Stimulated activated CD4-positive, alpha-beta T cell treated with anti-CD3 and anti-CD28 coated beads, Interleukin-4, amount 100 ng/mL, for 48 hours (primary cell): Measurements from ENCODE around the gene NELFB.
"Not testable (repeated sequence)": the region's sequence is repeated elsewhere in the genome, so short reads cannot be mapped to it uniquely, and the experiment has no call there.

Experiments
- DNase-seq, 2 donors: peaks; one replicate each; pipeline ENCODE4 v3.0.0-alpha.2; 2020; ENCODE audit warnings: low read depth in 2 of 2

The NELFB gene

DNA sequence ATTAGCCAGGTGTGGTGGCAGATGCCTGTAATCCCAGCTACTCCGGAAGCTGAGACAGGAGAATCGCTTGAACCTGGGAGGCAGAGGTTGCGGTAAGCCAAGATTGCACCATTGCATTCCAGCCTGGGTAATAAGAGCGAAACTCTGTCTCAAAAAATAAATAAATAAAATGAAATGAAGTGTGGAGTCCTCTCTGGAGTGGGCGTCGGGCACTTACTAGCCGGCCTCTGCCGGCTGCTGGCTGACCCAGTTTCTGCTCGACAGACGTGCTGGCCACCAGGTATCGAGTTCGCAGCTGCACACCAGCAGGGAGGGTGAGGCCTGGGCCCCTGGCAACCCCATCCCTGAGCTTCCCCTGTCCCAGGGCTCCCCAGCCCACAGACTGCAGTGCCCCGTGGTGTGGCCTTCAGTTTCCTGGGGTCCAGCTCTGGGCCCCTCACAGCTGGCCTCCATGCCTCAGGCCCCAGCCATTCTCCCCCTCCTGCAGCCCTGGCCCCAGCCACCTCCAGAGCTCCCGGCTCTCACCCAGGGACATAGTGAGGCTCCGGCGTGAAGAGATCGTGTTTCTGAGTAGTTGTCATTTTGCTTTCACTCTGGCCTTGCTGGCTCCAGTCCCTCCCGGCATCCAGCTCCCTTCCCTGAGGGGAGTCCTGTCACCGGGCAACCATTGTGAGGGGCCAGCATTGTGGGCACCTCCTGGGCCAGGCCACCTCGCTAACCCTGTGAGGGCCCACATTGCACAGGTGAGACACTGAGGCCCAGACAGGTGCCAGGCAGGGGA is 7.8 kb upstream of the NELFB start:
- DNase-seq = no peak

DNA sequence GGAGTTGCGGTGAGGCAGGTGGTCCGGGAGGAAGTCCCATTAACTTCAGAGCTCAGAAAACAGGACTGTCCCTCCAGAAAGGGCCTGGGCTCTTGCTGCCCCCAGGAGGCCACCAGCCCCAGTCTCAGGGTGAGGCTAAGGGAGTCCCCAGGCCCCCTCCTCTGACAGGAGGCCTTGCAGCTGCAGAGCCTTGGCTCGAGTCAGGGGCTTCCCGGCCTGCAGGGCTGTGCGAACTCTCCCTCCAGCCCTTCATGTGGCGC is 7.3 kb upstream of the NELFB start:
- DNase-seq = no peak

DNA sequence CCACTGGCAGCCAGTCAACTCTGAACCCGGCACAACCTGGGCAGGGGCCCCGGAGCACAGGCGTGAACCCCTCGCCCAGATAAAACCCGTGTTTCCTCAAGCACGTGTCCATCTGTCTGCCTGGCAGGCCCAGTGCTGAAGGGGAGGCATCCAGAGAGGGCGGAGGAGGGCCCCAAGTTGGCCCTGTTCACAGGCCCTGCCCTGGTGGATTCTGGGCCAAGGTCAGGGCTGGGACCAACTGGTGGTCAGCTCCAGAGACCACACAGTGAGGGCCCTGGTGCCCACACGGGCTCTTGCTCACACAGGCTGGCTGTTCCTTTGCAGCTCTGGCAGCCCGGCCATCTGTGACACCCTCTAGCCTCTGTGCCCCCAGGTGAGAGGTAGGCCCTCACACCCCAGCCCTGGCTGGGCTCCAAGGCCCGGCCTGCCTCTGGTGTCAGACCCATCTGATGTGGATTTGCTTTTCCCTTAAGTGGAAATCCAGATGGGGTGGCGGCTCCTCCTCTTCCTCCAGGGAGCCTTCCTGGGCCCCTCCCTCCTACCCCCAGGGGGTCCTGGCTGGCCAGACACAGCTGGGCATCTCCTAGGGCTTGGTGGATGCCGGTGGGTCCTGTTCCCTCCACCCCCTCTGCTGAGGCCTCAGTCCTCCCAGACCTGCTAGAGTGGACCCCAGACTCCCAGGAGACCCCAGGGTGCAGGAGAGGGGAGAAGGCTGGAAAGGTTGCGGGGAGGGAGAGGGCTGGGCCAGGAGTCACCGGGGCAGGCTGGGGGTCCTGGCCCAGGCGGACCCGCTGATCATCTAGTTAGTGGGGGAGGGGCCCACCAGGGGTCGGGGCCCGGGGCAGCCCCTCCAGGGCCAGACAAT is 4.6 kb upstream of the NELFB start:
- DNase-seq = no peak

DNA sequence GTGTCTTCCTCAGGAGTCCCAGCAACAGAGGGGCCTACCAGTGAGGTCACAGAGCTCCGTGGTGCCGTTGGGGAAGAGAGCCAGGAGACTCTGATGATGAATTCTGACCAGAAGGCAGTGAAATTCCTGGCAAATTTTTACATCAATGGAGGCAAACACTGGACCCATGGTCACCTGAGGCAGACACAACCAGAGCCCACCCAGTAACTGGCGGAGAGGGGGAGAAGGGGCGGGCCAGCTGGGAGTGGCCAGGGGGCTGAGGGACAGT is 4.0 kb upstream of the NELFB start, which contains the start of gene STPG3:
Gene STPG3 (plus strand): TSS at position 93 of the 268 bp plus-strand sequence. CDS start 1 bp downstream, at position 94.
- DNase-seq = no peak

DNA sequence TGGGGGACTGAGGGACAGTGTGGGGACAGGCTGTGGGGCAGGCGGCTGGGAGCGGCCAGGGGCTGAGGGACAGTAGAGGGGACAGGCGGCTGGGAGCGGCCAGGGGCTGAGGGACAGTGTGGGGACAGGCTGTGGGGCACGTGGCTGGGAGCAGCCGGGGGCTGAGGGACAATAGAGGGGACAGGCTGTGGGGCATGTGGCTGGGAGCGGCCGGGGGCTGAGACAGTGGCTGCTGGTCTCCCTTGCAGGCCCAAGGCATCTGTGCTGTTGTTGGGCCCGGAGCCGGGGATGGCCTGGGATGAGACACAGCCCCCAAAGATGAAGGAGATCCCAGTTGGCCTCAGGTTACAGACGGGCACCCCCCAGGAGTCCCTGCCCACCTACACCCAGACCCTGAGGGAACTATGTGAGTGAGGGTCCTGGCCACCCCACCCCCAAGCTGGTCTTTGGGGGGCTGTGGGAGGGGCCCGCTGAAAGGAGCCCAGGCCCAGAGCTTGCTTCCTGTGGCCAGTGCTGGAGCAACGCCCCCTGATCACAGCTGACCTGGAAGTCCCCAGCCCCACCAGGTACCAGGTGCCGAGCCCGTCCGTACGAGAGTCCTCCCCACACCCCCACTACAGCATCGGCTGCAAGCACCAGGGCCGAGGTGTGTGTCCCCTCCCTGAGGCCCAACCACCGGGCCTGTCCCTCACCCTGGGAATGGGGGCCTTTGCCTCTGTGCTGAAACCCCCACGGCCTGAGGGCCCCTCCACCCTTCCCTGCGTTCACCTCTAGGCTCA is 3.4 kb upstream of the NELFB start:
- no peak for DNase-seq

DNA sequence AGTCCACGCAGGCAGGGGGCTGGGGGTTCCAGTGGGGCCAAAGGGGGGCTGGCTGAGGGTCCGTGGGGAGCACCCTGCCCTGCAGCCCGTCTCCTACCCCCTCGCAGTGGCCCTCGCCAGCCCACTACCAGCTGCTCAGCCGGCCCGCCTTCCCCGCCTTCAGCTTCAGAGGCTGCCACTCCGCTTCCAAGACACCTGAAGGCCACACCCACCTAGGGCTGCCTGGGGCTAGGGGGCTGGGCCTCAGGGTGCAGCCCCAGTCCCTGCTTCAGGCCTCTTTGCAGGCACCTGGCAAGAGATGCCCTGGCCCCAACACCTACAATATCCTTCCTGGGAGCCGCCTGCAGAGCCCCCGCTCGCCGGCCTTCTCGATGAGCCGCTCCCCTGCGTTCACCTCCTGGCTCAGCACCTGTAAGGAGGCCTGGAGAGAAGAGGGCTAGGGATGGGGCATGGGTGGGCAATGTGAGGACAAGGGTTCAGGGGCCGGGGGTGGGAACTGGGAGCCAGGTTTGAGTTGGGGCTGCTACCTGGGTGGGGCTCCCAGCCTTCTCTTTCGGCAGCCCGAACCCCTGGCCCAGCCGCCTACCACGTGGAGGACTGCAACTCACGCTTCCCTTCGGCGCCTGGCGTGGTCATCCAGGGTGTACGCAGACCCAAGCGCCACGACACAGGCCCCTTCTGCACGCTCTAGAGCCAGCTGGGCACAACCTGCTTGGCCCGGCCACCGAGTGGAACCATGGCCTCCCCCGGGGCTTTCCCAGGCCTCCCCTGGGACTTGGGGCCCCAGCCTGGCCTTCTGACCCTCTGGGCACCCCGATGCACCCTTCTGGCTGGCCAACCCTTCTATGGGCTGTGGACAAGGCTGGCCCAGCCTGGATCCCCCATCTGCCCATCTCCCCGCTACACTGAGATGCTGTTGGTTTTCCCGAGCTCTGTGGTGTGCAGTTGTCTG is 2.3 kb upstream of the NELFB start:
- no peak for DNase-seq

DNA sequence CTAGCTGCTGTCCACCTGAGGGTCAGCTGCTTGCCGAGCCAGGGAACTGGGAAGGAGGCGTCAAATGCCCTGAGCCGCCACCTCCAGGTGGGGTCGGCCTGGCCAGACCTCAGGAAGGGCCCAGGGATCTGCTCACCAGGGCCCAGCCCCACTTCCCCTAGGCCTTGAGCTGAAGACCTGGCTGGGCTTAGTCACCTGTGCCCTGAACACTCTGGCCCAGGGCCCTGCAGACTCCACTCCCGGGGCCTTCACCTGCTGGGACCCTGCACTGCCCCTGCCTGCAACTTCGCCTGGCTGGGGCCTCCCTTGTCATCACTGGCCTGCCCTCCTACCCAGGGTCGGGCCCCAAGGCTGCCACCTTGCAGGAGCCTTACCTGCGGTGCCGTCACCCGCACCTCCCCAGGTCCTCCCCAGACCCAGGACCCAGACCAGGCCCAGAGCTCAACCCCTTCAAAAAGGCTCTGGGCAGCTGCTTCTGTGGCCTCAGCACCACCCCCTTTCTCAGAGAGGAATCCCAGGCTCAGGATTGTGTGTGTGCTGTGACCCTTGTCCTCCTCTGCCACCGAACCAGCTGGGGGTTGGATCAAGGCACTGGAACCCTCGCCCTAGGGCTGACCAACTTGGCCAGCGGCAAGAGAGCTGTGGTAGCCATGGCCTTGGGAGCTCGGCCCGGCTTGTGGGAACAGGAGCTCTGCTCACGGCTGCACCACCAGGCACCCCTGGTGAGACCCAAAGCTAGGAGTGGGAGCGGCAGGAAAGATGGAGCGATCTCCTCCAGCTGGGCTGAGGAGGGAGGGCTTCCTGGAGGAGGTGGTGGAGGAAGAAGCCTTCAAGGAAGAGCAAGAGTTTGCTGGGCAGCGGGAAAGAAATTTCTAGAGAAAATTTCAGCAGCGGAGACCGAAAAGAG is 1.2 kb upstream of the NELFB start:
- DNase-seq = no peak

DNA sequence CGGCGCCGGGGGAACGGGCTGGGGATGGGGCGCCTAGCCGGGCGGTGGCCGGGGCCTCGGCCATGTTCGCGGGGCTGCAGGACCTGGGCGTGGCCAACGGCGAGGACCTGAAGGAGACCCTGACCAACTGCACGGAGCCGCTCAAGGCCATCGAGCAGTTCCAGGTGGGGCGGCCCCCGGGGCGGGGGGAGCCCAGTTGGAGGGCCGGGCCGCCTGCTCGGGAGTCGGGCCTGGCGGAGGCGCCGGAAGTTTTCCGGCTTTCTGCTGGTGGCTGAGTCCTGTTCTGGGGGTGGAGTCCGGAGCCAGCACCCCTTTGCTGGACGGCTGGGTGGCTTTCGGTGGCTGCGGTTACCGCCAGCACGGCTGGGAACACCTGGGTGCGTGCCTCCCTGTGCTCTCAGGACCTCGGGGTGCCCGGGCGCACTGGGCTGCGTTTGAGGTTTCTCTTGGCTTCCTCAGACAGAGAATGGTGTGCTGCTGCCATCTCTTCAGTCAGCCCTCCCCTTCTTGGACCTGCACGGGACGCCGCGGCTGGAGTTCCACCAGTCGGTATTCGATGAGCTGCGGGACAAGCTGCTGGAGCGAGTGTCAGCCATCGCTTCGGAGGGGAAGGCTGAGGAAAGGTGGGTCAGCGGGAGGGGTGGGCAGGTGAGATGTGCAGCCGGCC is 454 bp downstream of the NELFB start:
- peak in 1 of 2 donors; percentile 21 for DNase-seq

DNA sequence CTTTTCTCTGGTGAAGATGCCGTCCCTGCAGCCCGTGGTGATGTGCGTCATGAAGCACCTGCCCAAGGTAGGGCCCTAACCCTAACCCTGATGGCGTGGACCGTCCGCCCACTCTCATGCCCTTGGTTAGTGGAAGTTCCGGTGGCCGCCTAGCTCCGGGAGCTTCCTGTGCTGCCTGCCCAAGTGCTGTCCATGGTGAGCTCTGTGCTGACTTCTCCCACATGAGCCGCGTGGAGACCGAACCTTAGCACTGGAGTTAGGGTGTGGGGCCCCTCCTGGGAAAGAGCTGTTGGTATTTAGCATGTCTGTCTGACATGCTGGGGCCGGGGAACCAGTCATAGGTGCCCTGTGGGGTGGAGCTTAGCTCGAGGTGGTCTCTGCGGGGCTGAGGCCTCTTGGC is 1.2 kb downstream of the NELFB start:
- DNase-seq = no peak

DNA sequence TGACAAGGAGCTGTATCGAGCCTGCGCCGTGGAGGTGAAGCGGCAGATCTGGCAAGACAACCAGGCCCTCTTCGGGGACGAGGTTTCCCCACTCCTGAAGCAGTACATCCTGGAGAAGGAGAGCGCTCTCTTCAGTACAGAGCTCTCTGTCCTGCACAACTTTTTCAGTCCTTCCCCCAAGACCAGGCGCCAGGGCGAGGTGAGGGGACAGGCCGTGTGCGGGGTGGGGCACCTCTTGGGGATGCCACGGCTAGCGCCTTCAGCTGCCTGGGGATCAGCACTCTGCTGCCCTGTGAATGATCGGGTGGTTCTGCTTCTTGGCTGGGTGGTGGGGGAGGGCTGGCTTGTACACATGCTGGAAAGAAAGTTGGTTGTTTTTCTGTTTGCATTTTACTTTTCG is 1.7 kb downstream of the NELFB start:
- no peak for DNase-seq

DNA sequence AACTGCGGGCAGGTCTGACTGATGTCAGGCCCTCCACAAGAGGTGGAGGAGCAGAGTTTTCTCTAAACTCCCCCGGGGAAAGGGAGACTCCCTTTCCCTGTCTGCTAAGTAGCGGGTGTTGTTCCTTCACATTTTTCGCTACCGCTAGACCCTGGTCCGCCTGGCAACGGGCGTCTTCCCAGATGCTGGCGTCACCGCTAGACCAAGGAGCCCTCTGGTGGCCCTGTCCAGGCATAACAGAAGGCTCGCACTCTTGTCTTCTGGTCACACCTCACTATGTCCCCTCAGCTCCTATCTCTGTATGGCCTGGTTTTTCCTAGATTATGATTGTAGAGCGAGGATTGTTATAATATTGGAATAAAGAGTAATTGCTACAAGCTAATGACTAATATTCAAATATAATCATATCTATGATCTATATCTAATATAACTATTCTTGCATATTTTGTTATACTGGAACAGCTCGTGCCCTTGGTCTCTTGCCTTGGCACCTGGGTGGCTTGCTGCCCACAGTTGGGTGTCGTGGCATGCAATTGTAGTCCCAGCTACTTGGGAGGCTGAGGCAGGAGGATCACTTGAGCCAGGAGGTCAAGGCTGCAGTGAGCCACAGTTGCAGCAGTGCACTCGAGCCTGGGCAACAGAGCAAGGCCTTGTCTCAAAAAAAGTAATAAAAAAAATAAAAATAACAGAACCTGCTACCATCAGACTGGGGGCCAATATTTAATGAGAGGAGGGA is 7.2 kb downstream of the NELFB start:
- not testable (repeated sequence) for DNase-seq

DNA sequence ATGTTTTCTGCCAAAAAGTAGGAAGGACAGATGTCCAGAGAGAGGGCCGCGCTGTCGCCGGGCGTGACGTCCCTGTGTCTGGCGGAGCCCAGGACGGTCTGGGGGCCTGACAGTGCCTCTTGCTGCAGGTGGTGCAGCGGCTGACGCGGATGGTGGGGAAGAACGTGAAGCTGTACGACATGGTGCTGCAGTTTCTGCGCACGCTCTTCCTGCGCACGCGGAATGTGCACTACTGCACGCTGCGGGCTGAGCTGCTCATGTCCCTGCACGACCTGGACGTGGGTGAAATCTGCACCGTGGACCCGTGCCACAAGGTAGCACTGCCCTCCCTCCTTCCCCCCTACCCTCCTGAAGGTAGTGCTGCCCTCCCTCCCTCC is 7.8 kb downstream of the NELFB start:
- DNase-seq = no peak

DNA sequence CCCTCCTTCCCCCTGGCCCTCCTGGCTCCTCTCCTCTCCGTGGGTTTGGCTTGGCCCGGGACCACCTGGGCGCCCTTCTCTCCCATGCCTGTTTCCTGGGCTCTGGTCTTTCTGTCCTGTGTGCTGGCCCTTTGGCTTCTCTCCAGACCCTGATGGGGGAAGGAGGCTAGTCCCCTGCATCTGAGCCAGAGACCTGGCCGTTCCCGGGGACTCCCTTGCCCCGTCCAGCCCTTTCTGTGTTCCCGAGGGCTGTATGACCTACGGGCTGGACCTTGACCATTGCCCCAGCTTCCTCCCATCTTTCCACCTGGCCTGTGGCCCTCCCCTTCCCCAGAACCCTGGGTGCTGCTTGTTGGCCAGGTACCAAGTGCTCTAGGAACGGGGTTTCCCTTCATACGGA is 8.4 kb downstream of the NELFB start:
- DNase-seq = no peak

DNA sequence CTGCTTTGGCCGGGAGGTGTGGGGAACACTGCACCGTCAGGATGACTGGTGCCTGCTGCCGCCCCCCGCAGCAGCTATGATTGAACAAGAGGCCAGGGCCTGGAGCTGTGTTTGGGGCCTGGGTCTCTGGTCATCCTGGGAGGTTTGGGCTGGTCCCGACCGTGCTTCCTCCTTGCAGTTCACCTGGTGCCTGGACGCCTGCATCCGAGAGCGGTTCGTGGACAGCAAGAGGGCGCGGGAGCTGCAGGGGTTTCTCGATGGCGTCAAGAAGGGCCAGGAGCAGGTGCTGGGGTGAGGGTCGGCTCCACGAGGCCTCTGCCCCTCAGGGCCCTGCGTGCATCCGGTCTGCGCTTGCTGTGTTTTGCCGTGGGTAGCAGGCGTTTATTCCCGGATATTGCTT is 8.9 kb downstream of the NELFB start:
- no peak for DNase-seq

DNA sequence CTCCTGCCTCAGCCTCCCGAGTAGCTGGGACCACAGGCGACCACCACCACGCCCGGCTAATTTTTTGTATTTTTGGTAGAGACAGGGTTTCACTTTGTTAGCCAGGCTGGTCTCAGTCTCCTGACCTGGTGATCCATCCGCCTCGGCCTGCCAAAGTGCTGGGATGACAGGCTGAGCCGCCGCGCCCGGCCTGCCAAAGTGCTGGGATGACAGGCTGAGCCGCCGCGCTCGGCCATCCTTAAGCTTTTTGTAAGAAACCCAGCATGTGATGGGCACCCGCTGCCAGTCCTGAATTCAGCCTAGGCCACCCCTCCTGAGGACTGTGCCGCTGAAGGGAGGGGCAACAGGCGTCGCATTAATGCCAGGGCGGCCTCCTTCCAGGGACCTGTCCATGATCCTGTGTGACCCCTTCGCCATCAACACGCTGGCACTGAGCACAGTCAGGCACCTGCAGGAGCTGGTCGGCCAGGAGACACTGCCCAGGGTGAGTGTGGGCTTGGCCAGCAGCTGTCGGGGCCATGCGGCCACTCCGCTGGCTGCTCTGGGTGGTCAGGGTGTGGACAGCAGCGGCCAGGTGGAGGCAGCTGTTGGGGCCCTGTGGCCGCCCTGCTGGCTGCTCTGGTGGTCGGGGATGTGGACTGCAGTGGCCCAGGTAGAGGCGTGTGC is 10.5 kb downstream of the NELFB start:
- no peak for DNase-seq

DNA sequence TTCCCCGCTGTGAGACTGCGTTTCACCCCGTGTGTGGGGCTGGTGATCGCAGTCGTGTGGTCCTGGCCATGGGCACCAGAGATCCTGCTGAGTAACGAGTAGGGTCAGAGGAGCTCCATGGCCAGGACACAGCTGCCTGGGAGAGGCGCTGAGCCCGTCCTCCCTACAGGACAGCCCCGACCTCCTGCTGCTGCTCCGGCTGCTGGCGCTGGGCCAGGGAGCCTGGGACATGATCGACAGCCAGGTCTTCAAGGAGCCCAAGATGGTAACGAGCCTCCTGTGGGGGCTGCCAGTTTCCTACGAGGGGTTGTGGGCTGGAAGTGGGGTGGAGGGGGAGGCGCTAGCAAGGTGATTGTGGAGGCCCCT is 11.0 kb downstream of the NELFB start:
- DNase-seq = no peak

DNA sequence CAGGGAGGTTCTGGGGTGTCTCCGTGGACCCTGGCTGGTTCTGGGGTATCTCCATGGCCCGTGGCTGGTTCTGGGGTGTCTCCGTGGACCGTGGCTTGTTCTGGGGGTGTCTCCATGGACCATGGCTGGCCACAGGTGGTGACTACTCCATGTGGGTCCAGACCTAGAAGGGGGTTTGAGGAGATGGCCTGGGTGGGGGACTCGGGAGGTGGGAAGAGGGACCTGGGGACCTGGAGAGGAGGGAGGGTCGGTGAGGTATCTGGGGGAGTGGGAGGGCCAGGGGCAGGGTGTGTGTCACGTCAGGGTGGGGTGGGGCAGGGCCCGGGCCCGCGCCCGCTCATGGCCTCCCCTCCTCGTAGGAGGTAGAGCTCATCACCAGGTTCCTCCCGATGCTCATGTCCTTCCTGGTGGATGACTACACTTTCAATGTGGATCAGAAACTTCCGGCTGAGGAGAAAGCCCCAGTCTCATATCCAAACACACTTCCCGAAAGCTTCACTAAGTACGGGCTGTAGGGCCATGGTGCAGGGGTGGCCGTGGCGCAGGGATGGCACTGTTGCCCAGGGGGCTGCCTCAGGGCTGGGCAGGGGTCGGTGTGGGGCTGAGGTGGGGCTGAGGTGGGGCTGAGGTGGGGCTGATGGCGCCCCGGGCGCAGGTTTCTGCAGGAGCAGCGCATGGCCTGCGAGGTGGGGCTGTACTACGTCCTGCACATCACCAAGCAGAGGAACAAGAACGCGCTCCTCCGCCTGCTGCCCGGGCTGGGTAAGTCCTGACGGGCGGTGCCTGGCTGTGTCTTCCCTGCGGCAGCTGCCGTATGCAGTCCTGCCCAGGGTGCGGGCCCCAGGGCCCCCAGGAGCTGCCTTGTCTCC is 11.7 kb downstream of the NELFB start:
- no peak for DNase-seq

DNA sequence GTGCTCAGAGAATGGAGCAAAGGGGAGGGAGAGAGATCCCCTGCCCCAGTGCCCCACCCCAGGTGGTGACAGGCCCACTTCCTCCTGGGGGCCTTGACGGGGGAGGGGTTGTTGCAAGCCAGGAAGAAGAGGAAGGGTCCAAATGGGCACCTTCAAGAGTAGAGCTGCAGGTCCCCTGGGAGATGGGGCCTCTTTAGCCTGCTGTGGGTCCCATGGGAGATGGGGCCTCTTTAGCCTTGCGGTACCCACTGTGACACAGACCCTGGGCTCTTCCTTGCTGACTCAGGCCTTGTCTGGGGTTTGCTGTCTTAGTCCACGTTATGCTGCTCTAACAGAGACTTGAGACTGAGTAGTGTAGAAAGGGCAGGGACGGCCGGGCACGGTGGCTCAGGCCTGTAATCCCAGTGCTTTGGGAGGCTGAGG is 12.8 kb downstream of the NELFB start:
- no peak for DNase-seq
